ENCODE data around the gene LINC00237. TPM values are rescaled to one million over a fixed set of nuclear protein-coding genes. Genes with fewer than 3 reads are reported as not detected.
A peak's percentile ranks its signal among the peaks of the same experiment; 100 is the strongest.

The LINC00237 gene
- total RNA-seq, 1 experiment from 2014 or later: 0.90 TPM

DNA sequence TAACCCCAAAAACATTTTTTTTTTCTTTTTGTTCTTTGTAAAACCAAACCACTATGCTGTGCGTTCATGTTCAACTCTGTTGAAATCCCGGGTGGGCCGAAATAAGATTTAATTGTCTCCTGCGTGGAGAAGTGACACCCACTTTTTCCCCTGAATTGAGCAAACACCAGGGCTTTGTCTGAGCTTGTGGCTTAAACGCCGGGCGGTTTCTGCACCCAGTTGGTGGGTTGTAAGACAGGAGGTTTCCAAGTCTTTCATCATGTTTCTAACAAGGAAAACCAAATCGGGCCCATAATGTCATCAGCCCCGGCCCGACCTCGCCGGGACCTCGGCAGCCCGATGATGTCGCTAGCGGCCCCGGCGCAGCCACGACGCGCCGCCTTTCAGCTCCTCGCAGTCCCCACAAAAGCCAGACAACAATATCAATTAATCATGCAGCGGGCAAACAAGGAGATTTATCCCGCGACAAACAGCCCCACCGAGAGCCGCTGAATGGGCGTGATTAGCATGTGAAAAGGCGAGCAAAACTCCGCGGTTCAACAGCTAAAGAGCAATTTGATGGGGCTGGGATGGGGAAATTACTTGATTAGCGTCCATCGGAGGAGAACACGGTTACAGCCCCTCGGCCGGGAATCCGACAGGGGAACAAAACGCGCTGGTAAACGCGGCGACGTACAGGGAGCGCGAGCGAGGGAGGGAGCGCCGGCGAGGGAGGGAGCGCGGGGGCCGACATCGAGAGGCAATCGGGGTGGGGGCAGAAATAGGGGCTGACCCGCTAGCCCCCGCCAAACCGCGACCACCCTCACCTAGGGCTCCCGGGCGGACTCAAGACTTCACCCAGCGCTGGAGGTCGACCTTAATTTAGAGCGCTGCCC, 5.3 kb downstream of the LINC00237 start:
- no CpG with 5 or more reads among the region's 64 CpGs for WGBS (ENCODE audit: extremely low coverage, insufficient read length, low lambda C conversion rate)
- Mint-ChIP-seq H3K4me1 (peaks cover 54 to 60% of the 10 kb centered on the region in 2 experiments), H3K9me3 (no peaks in the 10 kb centered on the region; a peak in 2 of 5 replicates), H3K27me3 (ENCODE audit: low read depth) (peaks cover 97% of the 10 kb centered on the region), H3K27ac (peak overlapping the region in 2 of 3 experiments; percentile 77 to 96; a peak in 4 of 7 replicates), H3K4me3 (peak overlapping the region; percentile 62 to 89), H3K36me3 (ENCODE audit: insufficient read depth in 1 of 3, low read depth in 3 of 3) (no peaks in the 10 kb centered on the region)
- no peak overlapping the region for H2BK15ac ChIP-seq (ENCODE audit: low read depth, low read length)
- H3K79me2 ChIP-seq (ENCODE audit: insufficient read depth, low read length): no peaks in the 10 kb centered on the region
- no peak for TF ChIP-seq CTCF (conservative IDR thresholded peaks at IDR 0.05)
- peak overlapping the region; percentile 69 for H3K14ac ChIP-seq (ENCODE audit: insufficient read depth, low read length)
- H2AFZ ChIP-seq (ENCODE audit: low read length): no peak overlapping the region
- H3K4ac ChIP-seq (ENCODE audit: low read depth, low read length): no peak overlapping the region
- H3K4me2 ChIP-seq (ENCODE audit: insufficient read depth, insufficient read length, low read length): peak overlapping the region; percentile 89
- H4K8ac ChIP-seq (replicated peaks; ENCODE audit: insufficient read length, low read depth, low read length): no peak overlapping the region
- DNase-seq: peak; percentile 79
- H2BK120ac ChIP-seq (ENCODE audit: low read depth, low read length, poor library complexity, severe bottlenecking): no peak overlapping the region
- H3K56ac ChIP-seq (ENCODE audit: insufficient read length, low read depth, low read length): no peak overlapping the region
- H3K23me2 ChIP-seq (ENCODE audit: insufficient read length, low read depth, low read length, poor library complexity, severe bottlenecking): peaks cover 52% of the 10 kb centered on the region
- no peak overlapping the region for H2BK5ac ChIP-seq (ENCODE audit: insufficient read length, low read length)
- no peaks in the 10 kb centered on the region; the same call in 1 of the 2 replicates for H3K4me1 ChIP-seq (ENCODE audit: insufficient read depth, low read length)
- no peak overlapping the region for H3K23ac ChIP-seq (ENCODE audit: insufficient read length, low read depth, low read length)
- peak overlapping the region; percentile 43 for H3K18ac ChIP-seq (ENCODE audit: insufficient read length, low read depth, low read length)
- H3K27ac ChIP-seq (ENCODE audit: insufficient read length, low read depth, low read length): no peak overlapping the region
- no peak overlapping the region for H3K9ac ChIP-seq (ENCODE audit: extremely low read depth, insufficient read length, low read length)
- H2AK5ac ChIP-seq (ENCODE audit: insufficient read length, low read length): no peak overlapping the region
- H3T11ph ChIP-seq (ENCODE audit: low read length): no peak overlapping the region
- H2BK12ac ChIP-seq (ENCODE audit: insufficient read length, low read depth, low read length): no peak overlapping the region
- H4K20me1 ChIP-seq (ENCODE audit: control insufficient read depth, insufficient read depth, insufficient read length): no peaks in the 10 kb centered on the region
- H3K79me1 ChIP-seq (ENCODE audit: insufficient read depth, low read depth, low read length, poor library complexity, severe bottlenecking): no peaks in the 10 kb centered on the region
- peaks cover 34% of the 10 kb centered on the region for H3K27me3 ChIP-seq (ENCODE audit: insufficient read depth, low read length)
- H3K9me3 ChIP-seq (ENCODE audit: control insufficient read depth, low read depth, low read length): no peaks in the 10 kb centered on the region
- H4K91ac ChIP-seq (ENCODE audit: insufficient read length, low read depth, low read length): no peak overlapping the region
- no peak overlapping the region for H2BK20ac ChIP-seq (ENCODE audit: low read depth, low read length, poor library complexity, severe bottlenecking)
- no peak overlapping the region for H4K5ac ChIP-seq (ENCODE audit: insufficient read length, low read depth, low read length)

Measured in H9 (cell line).